ENCODE results near the gene FOXJ3.

Gene FOXJ3

GRCh38 chr1:42334240-42335049 lies 590 bp downstream of the FOXJ3 start:
- no peak for DNase-seq (ENCODE audit: low read depth in 3 of 3, low spot score in 1 of 3)

GRCh38 chr1:42333662-42334239 lies 1.3 kb downstream of the FOXJ3 start:
- no peak for DNase-seq (ENCODE audit: low read depth in 3 of 3, low spot score in 1 of 3)

GRCh38 chr1:42332877-42333276 lies 2.2 kb downstream of the FOXJ3 start:
- no peak for DNase-seq (ENCODE audit: low read depth in 3 of 3, low spot score in 1 of 3)

- no peak for DNase-seq (ENCODE audit: low read depth in 3 of 3, low spot score in 1 of 3)
Measured at GRCh38 chr1:42330215-42330614, 4.8 kb downstream of the FOXJ3 start.

- no peak for DNase-seq (ENCODE audit: low read depth in 3 of 3, low spot score in 1 of 3)
Measured at GRCh38 chr1:42328916-42329496, 6.0 kb downstream of the FOXJ3 start.

GRCh38 chr1:42328047-42328625 lies 6.9 kb downstream of the FOXJ3 start:
- DNase-seq (ENCODE audit: low read depth in 3 of 3, low spot score in 1 of 3): no peak

- DNase-seq (ENCODE audit: low read depth in 3 of 3, low spot score in 1 of 3): no peak
Measured at GRCh38 chr1:42325014-42325402, 10.0 kb downstream of the FOXJ3 start.

- DNase-seq (ENCODE audit: low read depth in 3 of 3, low spot score in 1 of 3): no peak
Measured at GRCh38 chr1:42324398-42325013, 10.5 kb downstream of the FOXJ3 start.

- no peak for DNase-seq (ENCODE audit: low read depth in 3 of 3, low spot score in 1 of 3)
Measured at GRCh38 chr1:42323551-42323950, 11.5 kb downstream of the FOXJ3 start.

GRCh38 chr1:42322577-42322976 lies 12.5 kb downstream of the FOXJ3 start:
- no peak for DNase-seq (ENCODE audit: low read depth in 3 of 3, low spot score in 1 of 3)

- DNase-seq (ENCODE audit: low read depth in 3 of 3, low spot score in 1 of 3): no peak
Measured at GRCh38 chr1:42321731-42322130, 13.3 kb downstream of the FOXJ3 start.

- no peak for DNase-seq (ENCODE audit: low read depth in 3 of 3, low spot score in 1 of 3)
Measured at GRCh38 chr1:42320708-42321107, 14.3 kb downstream of the FOXJ3 start.

GRCh38 chr1:42319871-42320484 lies 15.1 kb downstream of the FOXJ3 start:
- no peak for DNase-seq (ENCODE audit: low read depth in 3 of 3, low spot score in 1 of 3)

GRCh38 chr1:42319128-42319851 lies 15.7 kb downstream of the FOXJ3 start:
- DNase-seq (ENCODE audit: low read depth in 3 of 3, low spot score in 1 of 3): no peak

- no peak for DNase-seq (ENCODE audit: low read depth in 3 of 3, low spot score in 1 of 3)
Measured at GRCh38 chr1:42318601-42319000, 16.4 kb downstream of the FOXJ3 start.

GRCh38 chr1:42317308-42317707 lies 17.7 kb downstream of the FOXJ3 start:
- DNase-seq (ENCODE audit: low read depth in 3 of 3, low spot score in 1 of 3): no peak

GRCh38 chr1:42316292-42316691 lies 18.7 kb downstream of the FOXJ3 start:
- DNase-seq (ENCODE audit: low read depth in 3 of 3, low spot score in 1 of 3): no peak

GRCh38 chr1:42315500-42315899 lies 19.5 kb downstream of the FOXJ3 start:
- DNase-seq (ENCODE audit: low read depth in 3 of 3, low spot score in 1 of 3): no peak

- no peak for DNase-seq (ENCODE audit: low read depth in 3 of 3, low spot score in 1 of 3)
Measured at GRCh38 chr1:42313970-42314369, 21.1 kb downstream of the FOXJ3 start.

- no peak for DNase-seq (ENCODE audit: low read depth in 3 of 3, low spot score in 1 of 3)
Measured at GRCh38 chr1:42312576-42313212, 22.3 kb downstream of the FOXJ3 start.
